HEK293 (cell line): Measurements from ENCODE around the gene STIM1.

Experiments
- CTCF ChIA-PET: fragments of 350-600 bp; formaldehyde crosslinking; extraction: SDS; loops from one replicate; lab custom pipeline; 2021; ENCODE audit warnings: antibody characterized with exemption; lab: Yijun Ruan, JAX
- POLR2A ChIA-PET: fragments of 300-600 bp; formaldehyde crosslinking; extraction: SDS; loops from one replicate; lab custom pipeline; 2020; ENCODE audit warnings: antibody characterized with exemption, inconsistent platforms; lab: Yijun Ruan, JAX
- H3K27ac ChIP-seq: fragments of 200-500 bp; sonication (Bioruptor generic); 2 replicates; pipeline ENCODE4 v1.5.1; 2014; ENCODE audit warnings: low read depth, low read length, control low read depth, inconsistent platforms; ENCODE audit errors: extremely low read depth
- H3K36me3 ChIP-seq, 2 experiments: fragments of 200-500 bp in 1 of 2; sonication (Bioruptor generic) in 1 of 2; 1 replicate in 1 of 2; 2 replicates in 1 of 2; pipeline ENCODE4 v1.5.1; 2014 to 2017; ENCODE audit warnings: inconsistent platforms in 2 of 2, low read length in 2 of 2; ENCODE audit not compliant: control insufficient read depth in 2 of 2, insufficient read depth in 1 of 2
- H3K4me1 ChIP-seq: fragments of 200-500 bp; sonication (Bioruptor generic); 2 replicates; pipeline ENCODE4 v1.5.1; 2014; ENCODE audit warnings: mild to moderate bottlenecking, low read length, inconsistent platforms; ENCODE audit not compliant: control insufficient read depth, insufficient read depth
- H3K4me3 ChIP-seq: 2 replicates; pipeline ENCODE4 v1.5.1; 2011; ENCODE audit warnings: low read depth, mild to moderate bottlenecking, control low read depth, low read length, moderate library complexity
- H3K9me3 ChIP-seq: fragments of 200-500 bp; sonication (Bioruptor generic); 2 replicates; pipeline ENCODE4 v1.5.1; 2014; ENCODE audit warnings: low read depth, low read length, inconsistent platforms; ENCODE audit not compliant: control insufficient read depth, insufficient read depth
- KLF10 ChIP-seq: fragments of 450-650 bp; IDR thresholded peaks from 2 replicates; pipeline ENCODE4 v1.5.1; 2018; ENCODE audit warnings: missing biosample characterization, mild to moderate bottlenecking, missing genetic modification characterization
- MYNN ChIP-seq: fragments of 450-650 bp; formaldehyde crosslinking; IDR thresholded peaks from 2 replicates; pipeline ENCODE4 v1.5.1; 2016; ENCODE audit warnings: missing biosample characterization, missing genetic modification characterization, borderline replicate concordance
- PRDM6 ChIP-seq: fragments of 450-650 bp; formaldehyde crosslinking; IDR thresholded peaks from 2 replicates; pipeline ENCODE4 v1.5.1; 2017; ENCODE audit warnings: missing biosample characterization, missing genetic modification characterization
- ZBTB11 ChIP-seq: fragments of 450-650 bp; formaldehyde crosslinking; conservative IDR thresholded peaks from 2 replicates; pipeline ENCODE4 v1.5.1; 2016; ENCODE audit warnings: low read depth, missing biosample characterization, missing genetic modification characterization
- ZFP41 ChIP-seq: fragments of 450-650 bp; formaldehyde crosslinking; IDR thresholded peaks from 2 replicates; pipeline ENCODE4 v1.5.1; 2016; ENCODE audit warnings: missing biosample characterization, missing genetic modification characterization, borderline replicate concordance
- ZNF175 ChIP-seq: fragments of 450-650 bp; formaldehyde crosslinking; IDR thresholded peaks from 2 replicates; pipeline ENCODE4 v1.5.1; 2016; ENCODE audit warnings: missing biosample characterization, missing genetic modification characterization
- ZNF2 ChIP-seq: fragments of 450-650 bp; formaldehyde crosslinking; IDR thresholded peaks from 2 replicates; pipeline ENCODE4 v1.5.1; 2016; ENCODE audit warnings: missing biosample characterization, missing genetic modification characterization
- ZNF221 ChIP-seq: fragments of 450-650 bp; formaldehyde crosslinking; IDR thresholded peaks from 2 replicates; pipeline ENCODE4 v1.5.1; 2017; ENCODE audit warnings: missing biosample characterization, missing genetic modification characterization, borderline replicate concordance
- ZNF23 ChIP-seq: fragments of 450-650 bp; formaldehyde crosslinking; IDR thresholded peaks from 2 replicates; pipeline ENCODE4 v1.5.1; 2016; ENCODE audit warnings: missing biosample characterization, missing genetic modification characterization, borderline replicate concordance
- ZNF26 ChIP-seq: fragments of 450-650 bp; formaldehyde crosslinking; IDR thresholded peaks from 2 replicates; pipeline ENCODE4 v1.5.1; 2016; ENCODE audit warnings: missing biosample characterization, missing genetic modification characterization
- ZNF354C ChIP-seq: fragments of 450-650 bp; formaldehyde crosslinking; IDR thresholded peaks from 2 replicates; pipeline ENCODE4 v1.5.1; 2016; ENCODE audit warnings: missing biosample characterization, missing genetic modification characterization, low read depth, borderline replicate concordance
- ZNF398 ChIP-seq: fragments of 450-650 bp; formaldehyde crosslinking; IDR thresholded peaks from 2 replicates; pipeline ENCODE4 v1.5.1; 2017; ENCODE audit warnings: missing biosample characterization, missing genetic modification characterization
- ZNF549 ChIP-seq: fragments of 450-650 bp; IDR thresholded peaks from 2 replicates; pipeline ENCODE4 v1.5.1; 2018; ENCODE audit warnings: missing biosample characterization, missing genetic modification characterization, mild to moderate bottlenecking, inconsistent platforms, moderate library complexity
- ZNF555 ChIP-seq: fragments of 450-650 bp; formaldehyde crosslinking; conservative IDR thresholded peaks from 2 replicates; pipeline ENCODE4 v1.5.1; 2017; ENCODE audit warnings: missing biosample characterization, mild to moderate bottlenecking, missing genetic modification characterization, inconsistent platforms
- ZNF558 ChIP-seq: fragments of 450-650 bp; formaldehyde crosslinking; IDR thresholded peaks from 2 replicates; pipeline ENCODE4 v1.5.1; 2016; ENCODE audit warnings: missing biosample characterization, missing genetic modification characterization
- ZNF626 ChIP-seq: fragments of 450-650 bp; sonication (Bioruptor Pico); formaldehyde crosslinking; IDR thresholded peaks from 2 replicates; pipeline ENCODE4 v1.5.1; 2018; ENCODE audit warnings: missing biosample characterization, missing genetic modification characterization, inconsistent platforms
- ZNF692 ChIP-seq: fragments of 450-650 bp; formaldehyde crosslinking; IDR thresholded peaks from 2 replicates; pipeline ENCODE4 v1.5.1; 2016; ENCODE audit warnings: missing biosample characterization, missing genetic modification characterization
- ZNF791 ChIP-seq: fragments of 450-650 bp; formaldehyde crosslinking; IDR thresholded peaks from 2 replicates; pipeline ENCODE4 v1.5.1; 2016; ENCODE audit warnings: missing biosample characterization, missing genetic modification characterization

The STIM1 gene

GRCh38 chr11:3990406-3990805, 134.9 kb downstream of the STIM1 start (continued):
- TF ChIP-seq ZBTB11 (tag by site-specific recombination) (no peak), ZNF354C (no peak), ZNF555 (tag by site-specific recombination) (no peak)
- TF ChIP-seq, all 188 proteins: peak for 0

- Histone ChIP-seq H3K27ac (no peak overlapping the region), H3K36me3 (no peaks in the 10 kb centered on the region), H3K4me3 (no peak overlapping the region), H3K4me1 (no peaks in the 10 kb centered on the region), H3K9me3 (no peaks in the 10 kb centered on the region)
- ChIA-PET POLR2A (no interaction called here), CTCF (no interaction called here)
- TF ChIP-seq ZNF555 (tag by site-specific recombination): no peak
- TF ChIP-seq KLF10 (tag by site-specific recombination): no peak
- no peak for TF ChIP-seq ZNF23 (tag by site-specific recombination)
- TF ChIP-seq ZNF2: no peak
- no peak for TF ChIP-seq MYNN (tag by site-specific recombination)
- TF ChIP-seq ZNF791 (tag by site-specific recombination): no peak
- TF ChIP-seq ZNF398 (tag by site-specific recombination): no peak
These were observed 137.5 kb downstream of the STIM1 start for GRCh38 chr11:3992964-3993363.

GRCh38 chr11:3994030-3994640, 138.7 kb downstream of the STIM1 start:
- Histone ChIP-seq H3K4me1 (no peaks in the 10 kb centered on the region), H3K9me3 (no peaks in the 10 kb centered on the region), H3K36me3 (no peaks in the 10 kb centered on the region), H3K27ac (no peak overlapping the region), H3K4me3 (no peak overlapping the region)
- POLR2A ChIA-PET: no interaction called here
- CTCF ChIA-PET: interaction anchor here (1.0 kb wide), 1 partner anchor 79 kb away, joined by 4 read pairs; no protein-coding TSS in a partner anchor
- TF ChIP-seq ZNF26 (tag by site-specific recombination) (peak; percentile 45; the same call in 1 of the 2 replicates), ZNF549 (peak; percentile 29), ZNF558 (no peak; the same call in 1 of the 2 replicates), ZNF221 (tag by site-specific recombination) (no peak), ZNF175 (no peak), ZNF791 (tag by site-specific recombination) (no peak), ZBTB11 (tag by site-specific recombination) (no peak), ZNF692 (tag by site-specific recombination) (no peak), ZNF626 (tag by site-specific recombination) (0 out of 2 replicates have a peak, but pooled peaks have one; percentile 76), PRDM6 (tag by site-specific recombination) (no peak), ZFP41 (tag by site-specific recombination) (no peak)
